ENCODE measurements around the gene HBA2. TPM values are rescaled to one million over a fixed set of nuclear protein-coding genes. Genes with fewer than 3 reads are reported as not detected.

The HBA2 gene
- total RNA-seq, 6 donors from 2014 or later = 40.1 to 1,032 (median 301) TPM

DNA sequence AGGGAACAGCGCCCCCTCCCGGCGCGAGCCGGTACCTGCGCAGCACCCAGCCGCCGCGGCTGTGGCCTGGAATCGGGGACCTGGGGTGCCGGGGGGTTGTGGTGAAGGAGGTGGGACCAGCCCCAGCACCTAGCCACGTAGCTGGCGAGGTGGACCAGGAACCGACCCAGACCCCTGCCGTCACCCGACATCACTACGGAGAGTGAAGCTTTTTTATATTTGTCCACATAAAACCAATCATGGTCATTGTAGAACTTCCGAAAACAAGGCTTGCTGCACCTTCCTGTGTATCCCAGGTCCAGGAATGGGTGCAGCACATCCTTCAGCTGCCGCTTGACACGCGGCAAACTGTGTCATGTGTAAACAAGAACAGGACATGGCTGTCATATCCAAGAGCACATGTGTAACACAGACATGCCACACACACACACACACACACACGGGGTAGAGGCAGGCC, 8.9 kb downstream of the HBA2 start:
- peak overlapping the region in 2 of 4 donors; percentile 39 to 41 for H3K4me3 ChIP-seq

DNA sequence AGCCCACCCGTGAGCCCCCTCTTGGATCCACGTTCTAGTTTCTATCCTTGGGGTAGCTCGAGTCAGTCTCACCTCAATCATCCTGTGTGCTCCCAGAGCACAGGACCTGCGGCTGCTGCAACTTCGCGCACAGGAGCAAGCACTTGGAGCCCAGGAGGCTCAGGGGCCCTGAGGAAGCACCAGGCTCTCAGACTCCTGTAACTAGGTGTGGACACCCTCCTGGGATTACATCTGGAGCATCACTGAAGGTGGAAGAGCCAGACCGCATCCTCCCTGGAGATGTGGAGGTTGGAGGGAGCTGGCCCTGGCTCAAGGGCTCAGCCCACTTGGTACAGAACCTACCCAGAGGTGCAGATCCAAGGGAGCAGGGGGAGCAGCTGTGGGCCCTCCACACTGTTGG, 10.3 kb downstream of the HBA2 start:
- ATAC-seq (ENCODE audit: low FRiP score in 2 of 2) = peak in 1 of 2 donors; percentile 19
- no peak for TF ChIP-seq POLR2A (IDR thresholded peaks at IDR 0.05)
- TF ChIP-seq POLR2AphosphoS5 (IDR thresholded peaks at IDR 0.05) = no peak
- no peak for TF ChIP-seq EP300 (IDR thresholded peaks at IDR 0.05)
- TF ChIP-seq, protein P1, sequence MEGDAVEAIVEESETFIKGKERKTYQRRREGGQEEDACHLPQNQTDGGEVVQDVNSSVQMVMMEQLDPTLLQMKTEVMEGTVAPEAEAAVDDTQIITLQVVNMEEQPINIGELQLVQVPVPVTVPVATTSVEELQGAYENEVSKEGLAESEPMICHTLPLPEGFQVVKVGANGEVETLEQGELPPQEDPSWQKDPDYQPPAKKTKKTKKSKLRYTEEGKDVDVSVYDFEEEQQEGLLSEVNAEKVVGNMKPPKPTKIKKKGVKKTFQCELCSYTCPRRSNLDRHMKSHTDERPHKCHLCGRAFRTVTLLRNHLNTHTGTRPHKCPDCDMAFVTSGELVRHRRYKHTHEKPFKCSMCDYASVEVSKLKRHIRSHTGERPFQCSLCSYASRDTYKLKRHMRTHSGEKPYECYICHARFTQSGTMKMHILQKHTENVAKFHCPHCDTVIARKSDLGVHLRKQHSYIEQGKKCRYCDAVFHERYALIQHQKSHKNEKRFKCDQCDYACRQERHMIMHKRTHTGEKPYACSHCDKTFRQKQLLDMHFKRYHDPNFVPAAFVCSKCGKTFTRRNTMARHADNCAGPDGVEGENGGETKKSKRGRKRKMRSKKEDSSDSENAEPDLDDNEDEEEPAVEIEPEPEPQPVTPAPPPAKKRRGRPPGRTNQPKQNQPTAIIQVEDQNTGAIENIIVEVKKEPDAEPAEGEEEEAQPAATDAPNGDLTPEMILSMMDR (IDR thresholded peaks at IDR 0.05) = no peak
- DNase-seq = no peak
- H3K4me3 ChIP-seq = no peak overlapping the region
- peaks cover 15 to 21% (median 18%) of the 10 kb centered on the region in 4 donors for H3K4me1 ChIP-seq
- 82% methylated on average over 6 to 7 of the region's 7 CpGs for WGBS, 2 donors
- H3K9me3 ChIP-seq = no peaks in the 10 kb centered on the region
- peaks cover 0 to 32% (median 11%) of the 10 kb centered on the region in 4 donors for H3K27me3 ChIP-seq
- H3K36me3 ChIP-seq = peaks cover 2 to 10% (median 9%) of the 10 kb centered on the region in 4 donors
- H3K27ac ChIP-seq = no peak overlapping the region

More for the DNA sequence above, 8.9 kb downstream of the HBA2 start:
- Histone ChIP-seq H3K27ac (no peak overlapping the region), H3K4me1 (peaks cover 15 to 26% (median 18%) of the 10 kb centered on the region in 4 donors), H3K36me3 (no peaks in the 10 kb centered on the region), H3K9me3 (no peaks in the 10 kb centered on the region), H3K27me3 (peaks cover 0 to 40% (median 19%) of the 10 kb centered on the region in 4 donors)
- ATAC-seq (ENCODE audit: low FRiP score in 2 of 2) (peak; percentile 8 to 89), DNase-seq (no peak)
- TF ChIP-seq, protein P1 (IDR thresholded peaks at IDR 0.05) = peak; percentile 97 to 99 (median 98)
- peak in 1 of 4 donors; percentile 9 for TF ChIP-seq POLR2A (IDR thresholded peaks at IDR 0.05)
- TF ChIP-seq EP300 (IDR thresholded peaks at IDR 0.05) = no peak
- WGBS, 2 donors = 16% methylated on average over 11 of the region's 22 CpGs; no CpG with 5 or more reads in 1 of the 2 donors

DNA sequence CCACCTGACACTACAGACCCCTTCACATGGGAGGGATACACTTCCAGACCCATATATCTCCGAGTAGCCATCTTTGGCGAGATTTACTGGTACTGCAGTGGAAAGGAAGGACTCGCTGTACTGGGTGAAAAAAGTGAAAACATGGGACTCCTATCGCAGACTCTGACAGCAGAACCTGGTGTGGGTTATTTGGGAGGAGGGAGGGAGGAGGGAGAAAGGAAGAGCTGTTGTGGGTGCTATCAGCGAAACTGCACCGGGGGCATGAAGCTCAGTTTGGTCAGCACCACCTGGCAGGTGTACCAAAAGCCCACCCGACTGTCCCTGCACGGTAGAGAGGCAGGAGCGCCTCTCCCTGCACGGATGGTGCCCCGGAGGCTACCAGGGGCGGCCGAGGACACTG, 12.5 kb downstream of the HBA2 start:
- Histone ChIP-seq H3K9me3 (no peaks in the 10 kb centered on the region), H3K27ac (no peak overlapping the region), H3K4me3 (no peak overlapping the region), H3K27me3 (peaks cover 0 to 10% (median 3%) of the 10 kb centered on the region in 4 donors), H3K36me3 (peaks cover 21 to 31% (median 29%) of the 10 kb centered on the region in 4 donors), H3K4me1 (peaks cover 14 to 16% (median 14%) of the 10 kb centered on the region in 4 donors)
- 87 to 96% methylated on average over 8 to 13 of the region's 13 CpGs for WGBS, 2 donors
- no peak for DNase-seq
- no peak for TF ChIP-seq POLR2A (IDR thresholded peaks at IDR 0.05)
- no peak for TF ChIP-seq EP300 (IDR thresholded peaks at IDR 0.05)
- TF ChIP-seq, protein P1 (IDR thresholded peaks at IDR 0.05) = no peak
- ATAC-seq (ENCODE audit: low FRiP score in 2 of 2) = no peak

DNA sequence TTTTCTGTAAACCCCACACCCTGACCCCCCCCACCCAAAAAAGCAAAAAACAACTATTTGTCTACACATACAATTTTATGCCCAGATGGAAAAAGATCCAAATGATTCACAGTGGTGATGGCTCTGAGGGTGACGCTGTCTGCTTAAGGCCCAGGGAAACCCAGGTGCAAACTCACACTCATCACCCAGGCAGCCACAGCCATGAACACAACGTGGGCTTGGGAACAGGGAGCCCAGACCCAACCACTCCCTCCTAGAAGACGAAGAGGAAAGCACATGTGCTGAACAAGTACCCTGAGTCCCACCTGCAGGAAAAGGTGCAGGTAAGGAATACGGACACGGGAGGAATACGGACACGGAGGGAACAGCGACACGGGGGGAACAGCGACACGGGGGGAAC, 13.0 kb downstream of the HBA2 start:
- Histone ChIP-seq H3K36me3 (peaks cover 22 to 36% (median 34%) of the 10 kb centered on the region in 4 donors), H3K27me3 (peaks cover 0 to 6% (median under 1%) of the 10 kb centered on the region in 4 donors), H3K27ac (no peak overlapping the region), H3K4me1 (peaks cover 9 to 11% (median 10%) of the 10 kb centered on the region in 4 donors), H3K9me3 (no peaks in the 10 kb centered on the region), H3K4me3 (no peak overlapping the region)
- WGBS, 2 donors = 77 to 86% methylated on average over 4 to 11 of the region's 11 CpGs
- TF ChIP-seq POLR2AphosphoS5 (IDR thresholded peaks at IDR 0.05) (no peak), EP300 (IDR thresholded peaks at IDR 0.05) (no peak), POLR2A (IDR thresholded peaks at IDR 0.05) (no peak)
- TF ChIP-seq, protein P1 (IDR thresholded peaks at IDR 0.05) = no peak
- ATAC-seq (ENCODE audit: low FRiP score in 2 of 2) (no peak), DNase-seq (no peak)

DNA sequence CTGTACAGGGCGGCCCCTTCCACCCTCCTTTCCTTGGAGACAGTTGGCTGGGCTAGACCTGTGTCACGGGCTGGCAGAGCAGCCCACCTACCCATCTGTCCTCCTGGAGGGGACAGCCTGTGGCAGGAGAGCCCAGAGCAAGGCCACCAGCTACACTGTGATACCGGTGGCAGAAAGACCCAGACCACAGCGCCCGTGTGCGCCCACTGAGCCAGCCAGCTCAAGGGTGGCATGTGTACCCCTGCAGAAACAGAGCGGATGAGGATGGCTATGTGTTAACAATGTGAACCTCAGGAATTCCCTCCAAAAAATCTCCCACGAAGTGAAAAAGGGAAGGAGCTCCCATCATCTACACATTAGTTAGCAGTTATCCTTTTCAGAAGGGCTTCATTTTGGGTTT, 14.7 kb downstream of the HBA2 start:
- ATAC-seq (ENCODE audit: low FRiP score in 2 of 2) (no peak), DNase-seq (no peak)
- Histone ChIP-seq H3K36me3 (peaks cover 35 to 53% (median 50%) of the 10 kb centered on the region in 4 donors), H3K9me3 (no peaks in the 10 kb centered on the region), H3K27ac (no peak overlapping the region), H3K4me3 (no peak overlapping the region), H3K4me1 (no peaks in the 10 kb centered on the region), H3K27me3 (no peaks in the 10 kb centered on the region)
- no peak for TF ChIP-seq POLR2A (IDR thresholded peaks at IDR 0.05)
- TF ChIP-seq EP300 (IDR thresholded peaks at IDR 0.05) = no peak
- no peak for TF ChIP-seq POLR2AphosphoS5 (IDR thresholded peaks at IDR 0.05)
- TF ChIP-seq, protein P1 (IDR thresholded peaks at IDR 0.05) = no peak
- 93 to 95% methylated on average over 6 to 8 of the region's 8 CpGs for WGBS, 2 donors

Measured in upper lobe of left lung (tissue), 6 donors.